ENCODE results near the gene VPS13D. TPM values are rescaled to one million over a fixed set of nuclear protein-coding genes. Genes with fewer than 3 reads are reported as not detected.
A peak's percentile ranks its signal among the peaks of the same experiment; 100 is the strongest.

Gene VPS13D
- total RNA-seq, 2 donors from 2014 or later = 43.1 to 50.6 TPM

GRCh38 chr1:12276225-12276624 is 46.4 kb downstream of the VPS13D start:
- intact Hi-C loops (cut with DNase I) = no loop called here
- peak; percentile 31 for DNase-seq
- peak; percentile 39 to 49 for ATAC-seq

GRCh38 chr1:12279003-12279402 is 49.2 kb downstream of the VPS13D start:
- ATAC-seq (no peak), DNase-seq (no peak)
- intact Hi-C loops (cut with DNase I) = no loop called here

- intact Hi-C loops (cut with DNase I) = no loop called here
- peak; percentile 53 to 71 for ATAC-seq
- no peak for DNase-seq
Measured at GRCh38 chr1:12279728-12280464, 50.1 kb downstream of the VPS13D start.

DNA sequence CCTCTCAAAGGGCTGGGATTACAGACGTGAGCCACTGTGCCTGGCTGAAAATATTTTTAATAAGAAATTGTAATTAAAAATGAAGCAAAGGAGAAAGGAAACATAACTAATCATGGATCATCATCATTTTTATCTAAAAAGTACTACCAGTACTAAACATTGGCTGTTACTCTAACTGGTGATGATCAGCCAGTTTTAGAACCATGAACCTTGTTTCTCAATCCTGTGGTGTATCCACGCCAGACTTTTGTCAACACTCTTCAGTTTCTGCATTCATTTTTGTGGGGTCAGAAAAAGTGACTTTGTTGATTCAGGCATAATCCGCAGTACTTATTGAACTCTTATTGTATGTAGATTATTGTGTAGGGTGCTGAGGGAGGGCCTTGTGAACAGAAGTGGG is 52.3 kb downstream of the VPS13D start:
- no peak for ATAC-seq
- no peak for DNase-seq
- intact Hi-C loops (cut with DNase I) = no loop called here

- ATAC-seq = no peak
- intact Hi-C loops (cut with DNase I) = no loop called here
- no peak for DNase-seq
Measured at GRCh38 chr1:12284486-12284885, 54.7 kb downstream of the VPS13D start.

GRCh38 chr1:12285496-12286143 is 55.8 kb downstream of the VPS13D start:
- ATAC-seq (no peak), DNase-seq (no peak)
- intact Hi-C loops (cut with DNase I) = no loop called here

- ATAC-seq = no peak
- DNase-seq = no peak
- intact Hi-C loops (cut with DNase I) = no loop called here
Measured at GRCh38 chr1:12287869-12288268, 58.0 kb downstream of the VPS13D start.

DNA sequence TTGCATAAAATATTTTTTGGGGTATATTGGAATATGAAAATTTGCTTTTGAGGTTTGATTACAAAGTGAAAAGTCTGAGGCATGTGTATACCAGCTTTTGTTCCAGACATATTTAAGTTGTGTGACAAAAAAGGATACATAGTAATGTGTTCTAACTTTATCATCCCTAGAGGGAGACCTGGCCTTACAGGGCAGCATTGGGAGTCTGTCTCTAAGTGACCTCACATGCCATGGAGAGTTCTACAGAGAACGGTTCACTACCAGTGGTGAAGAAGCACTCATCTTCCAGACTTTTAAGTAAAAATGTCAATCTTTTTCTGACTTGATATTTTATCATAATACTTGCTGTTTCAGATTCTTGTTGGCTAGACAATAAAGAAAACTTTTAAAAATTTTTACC is 61.0 kb downstream of the VPS13D start:
- no peak for ATAC-seq
- intact Hi-C loops (cut with DNase I) = no loop called here
- no peak for DNase-seq

- intact Hi-C loops (cut with DNase I) = no loop called here
- ATAC-seq (no peak), DNase-seq (no peak)
Measured at GRCh38 chr1:12293416-12293815, 63.6 kb downstream of the VPS13D start.

- no peak for DNase-seq
- ATAC-seq = no peak
- intact Hi-C loops (cut with DNase I) = no loop called here
Measured at GRCh38 chr1:12294076-12294475, 64.2 kb downstream of the VPS13D start.

DNA sequence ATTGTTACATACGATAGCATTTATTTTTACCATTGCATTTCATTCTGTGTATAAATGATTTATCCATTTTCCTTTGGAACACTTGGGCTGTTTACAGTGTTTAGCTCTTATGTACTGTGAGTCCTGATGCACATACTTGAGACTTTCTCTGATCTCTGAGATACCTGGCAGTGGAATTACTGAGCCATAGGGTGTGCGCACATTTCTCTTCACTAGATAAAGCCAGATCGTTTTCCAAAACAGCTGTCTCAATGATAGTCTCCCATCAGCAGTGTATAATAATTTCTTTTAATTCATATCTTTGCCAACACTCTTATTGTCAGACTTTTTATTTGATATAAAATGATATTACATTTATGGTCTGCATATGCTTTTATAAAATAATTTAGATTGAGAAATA is 66.2 kb downstream of the VPS13D start:
- no peak for DNase-seq
- ATAC-seq = no peak
- intact Hi-C loops (cut with DNase I) = no loop called here

- intact Hi-C loops (cut with DNase I) = no loop called here
- ATAC-seq = no peak
- no peak for DNase-seq
Measured at GRCh38 chr1:12296623-12297022, 66.8 kb downstream of the VPS13D start.

GRCh38 chr1:12300706-12301105 is 70.9 kb downstream of the VPS13D start:
- no peak for DNase-seq
- no peak for ATAC-seq
- intact Hi-C loops (cut with DNase I) = no loop called here

DNA sequence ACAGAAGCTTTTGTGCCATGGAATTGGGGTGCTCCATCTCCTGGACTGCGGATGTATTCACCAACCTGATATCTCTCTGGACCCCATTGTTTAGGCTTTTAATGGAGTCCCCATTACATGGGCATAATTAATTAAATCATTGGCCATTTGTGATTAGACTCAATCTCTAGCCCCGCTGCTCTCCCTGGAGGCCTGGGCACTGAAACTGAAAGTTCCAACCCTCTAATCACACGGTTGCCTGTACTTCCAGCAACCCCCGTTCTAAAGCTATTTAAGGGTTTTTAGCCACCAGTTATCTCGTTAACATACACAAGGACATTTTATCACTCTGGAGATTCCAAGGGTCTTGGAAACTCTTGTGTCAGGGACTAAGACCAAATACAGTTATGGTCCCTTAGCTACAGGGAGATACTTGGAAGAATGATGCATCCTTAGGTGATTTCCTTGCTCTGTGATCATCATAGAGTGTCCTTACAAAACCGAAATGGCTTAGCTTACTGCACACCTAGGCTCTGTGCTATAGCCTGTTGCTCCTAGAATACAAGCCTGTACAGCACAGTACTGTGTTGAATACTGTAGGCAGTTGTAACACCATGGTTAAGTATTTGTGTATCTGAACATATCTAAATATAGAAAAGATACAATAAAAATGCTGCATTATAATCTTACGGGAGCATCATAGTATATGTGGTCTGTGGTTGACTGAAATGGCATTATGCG is 71.8 kb downstream of the VPS13D start:
- ATAC-seq (no peak), DNase-seq (no peak)
- intact Hi-C loops (cut with DNase I) = no loop called here

DNA sequence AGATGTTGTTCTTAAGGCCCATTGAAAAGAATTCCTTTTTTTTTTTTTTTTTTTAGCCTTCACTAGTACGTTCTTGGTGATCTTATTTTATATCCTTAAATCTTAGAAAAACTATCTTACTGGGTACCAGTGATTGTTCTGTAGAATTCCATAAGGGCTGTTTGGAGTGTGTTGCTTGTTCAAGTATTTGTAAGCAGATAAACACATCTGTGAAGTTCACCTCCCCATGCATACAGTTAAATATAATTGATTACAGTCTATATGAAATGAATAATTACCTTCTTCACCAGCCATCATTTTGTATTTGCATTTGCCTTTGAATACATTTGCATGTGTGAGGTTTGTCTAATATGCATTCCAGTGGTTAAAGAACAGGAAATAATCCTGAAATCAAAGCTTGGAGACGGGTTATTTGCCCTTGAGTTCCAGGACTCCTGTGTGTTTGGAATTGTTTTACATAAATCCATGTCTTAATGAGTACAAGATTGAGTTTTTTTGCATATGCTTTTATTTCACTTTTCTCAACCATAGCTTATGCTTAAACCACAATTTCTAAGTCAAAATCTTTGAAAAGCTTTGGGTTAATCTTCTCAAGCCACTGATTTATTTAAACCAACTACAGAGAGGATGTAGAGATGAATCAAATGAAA is 73.1 kb downstream of the VPS13D start:
- DNase-seq = no peak
- intact Hi-C loops (cut with DNase I) = no loop called here
- ATAC-seq = no peak

- DNase-seq (no peak), ATAC-seq (peak in 1 of 2 donors; percentile 50)
- intact Hi-C loops (cut with DNase I) = no loop called here
Measured at GRCh38 chr1:12305377-12305776, 75.5 kb downstream of the VPS13D start.

GRCh38 chr1:12309783-12310742 is 80.2 kb downstream of the VPS13D start:
- intact Hi-C loops (cut with DNase I) = loop anchor here in 1 of 2 donors (5.0 to 10.0 kb wide), 2 partner anchors 315 to 347 kb away; no protein-coding TSS in a partner anchor
- ATAC-seq (peak; percentile 48 to 75), DNase-seq (peak; percentile 39)

- intact Hi-C loops (cut with DNase I) = loop anchor here in 1 of 2 donors (5.0 to 10.0 kb wide), 2 partner anchors 310 to 343 kb away; no protein-coding TSS in a partner anchor
- DNase-seq (no peak), ATAC-seq (peak; percentile 42 to 51)
Measured at GRCh38 chr1:12314333-12314903, 84.6 kb downstream of the VPS13D start.

All from left cardiac atrium (tissue), 4 donors.